CD4-positive, alpha-beta T cell treated with Interleukin-12 subunit alpha and Interleukin-12 subunit beta, for 1 hour (primary cell): Measurements from ENCODE around the gene AR.

Experiments used
- DNase-seq: peaks from one replicate; pipeline ENCODE4 v3.0.0-alpha.2; 2020

Gene AR

GRCh38 chrX:67732864-67733263 lies 189.0 kb downstream of the AR start:
- no peak for DNase-seq

GRCh38 chrX:67734111-67734753 lies 190.4 kb downstream of the AR start:
- no peak for DNase-seq

- DNase-seq = no peak
These were observed 205.7 kb downstream of the AR start for GRCh38 chrX:67749536-67749935.

- DNase-seq = no peak
These were observed 206.9 kb downstream of the AR start for GRCh38 chrX:67750694-67751093.

GRCh38 chrX:67759018-67759417 lies 215.2 kb downstream of the AR start:
- no peak for DNase-seq

- no peak for DNase-seq
These were observed 233.3 kb downstream of the AR start for GRCh38 chrX:67777148-67777547.

- no peak for DNase-seq
These were observed 235.3 kb downstream of the AR start for GRCh38 chrX:67779099-67779498.
